DND-41 (cell line): ENCODE results near the gene ARL8A.

ENCODE experiments used
- EZH2 ChIP-seq: IDR thresholded peaks from 3 replicates; pipeline ENCODE4 v1.6.1; 2012; ENCODE audit warnings: borderline replicate concordance, low read depth, mild to moderate bottlenecking, moderate library complexity, low read length, inconsistent platforms; ENCODE audit not compliant: severe bottlenecking
- TF ChIP-seq, protein P1 (sequence below): IDR thresholded peaks from 2 replicates; pipeline ENCODE4 v1.5.1; 2012; ENCODE audit warnings: borderline replicate concordance, low read length, moderate library complexity, mild to moderate bottlenecking; ENCODE audit not compliant: poor library complexity, severe bottlenecking; ENCODE audit errors: extremely low read depth

DNA sequence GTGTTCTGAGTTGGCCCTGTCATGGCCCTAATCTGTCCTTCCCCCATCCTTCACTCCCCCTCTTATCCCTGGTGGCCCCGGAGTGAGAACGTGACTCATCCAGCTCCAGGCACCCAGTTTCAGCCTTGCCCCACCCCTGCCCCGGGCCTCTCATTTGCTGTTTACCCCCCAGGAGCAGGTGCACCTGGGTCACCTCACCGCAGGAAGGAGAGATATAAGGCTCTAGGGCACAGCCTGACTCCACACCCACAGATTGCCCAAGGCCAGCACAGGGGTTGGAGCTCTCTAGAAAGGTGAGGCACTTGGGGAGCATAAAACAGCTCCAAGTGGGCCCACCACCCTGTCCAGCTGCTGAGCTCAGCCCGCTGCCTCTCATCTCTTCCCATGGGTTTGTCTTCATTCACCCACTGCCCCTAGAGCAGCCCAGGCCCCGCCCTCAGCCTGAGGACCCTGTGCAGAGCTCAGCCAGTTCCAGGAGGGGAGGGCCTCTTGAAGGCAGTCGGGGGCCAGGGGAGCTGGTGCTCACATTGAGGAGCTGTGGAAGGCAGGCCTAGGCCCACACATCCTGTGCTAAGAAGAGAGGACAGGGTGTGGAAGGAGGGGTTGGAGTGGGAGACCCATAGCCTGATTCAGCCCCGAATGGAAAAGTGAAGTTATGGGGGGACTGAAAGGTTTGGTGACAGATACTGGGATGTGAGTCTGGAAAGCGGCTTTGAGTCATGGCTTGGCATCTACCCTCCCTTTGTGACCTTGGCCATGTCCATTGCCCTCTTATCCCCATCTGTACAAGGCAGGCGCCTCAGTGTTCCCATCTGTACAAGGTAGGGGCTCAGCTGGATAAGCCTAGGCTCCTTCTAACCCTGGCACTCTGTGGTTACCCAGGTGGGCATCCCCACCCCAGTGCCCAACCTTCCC is 37.9 kb downstream of the ARL8A start:
- TF ChIP-seq, protein P1, sequence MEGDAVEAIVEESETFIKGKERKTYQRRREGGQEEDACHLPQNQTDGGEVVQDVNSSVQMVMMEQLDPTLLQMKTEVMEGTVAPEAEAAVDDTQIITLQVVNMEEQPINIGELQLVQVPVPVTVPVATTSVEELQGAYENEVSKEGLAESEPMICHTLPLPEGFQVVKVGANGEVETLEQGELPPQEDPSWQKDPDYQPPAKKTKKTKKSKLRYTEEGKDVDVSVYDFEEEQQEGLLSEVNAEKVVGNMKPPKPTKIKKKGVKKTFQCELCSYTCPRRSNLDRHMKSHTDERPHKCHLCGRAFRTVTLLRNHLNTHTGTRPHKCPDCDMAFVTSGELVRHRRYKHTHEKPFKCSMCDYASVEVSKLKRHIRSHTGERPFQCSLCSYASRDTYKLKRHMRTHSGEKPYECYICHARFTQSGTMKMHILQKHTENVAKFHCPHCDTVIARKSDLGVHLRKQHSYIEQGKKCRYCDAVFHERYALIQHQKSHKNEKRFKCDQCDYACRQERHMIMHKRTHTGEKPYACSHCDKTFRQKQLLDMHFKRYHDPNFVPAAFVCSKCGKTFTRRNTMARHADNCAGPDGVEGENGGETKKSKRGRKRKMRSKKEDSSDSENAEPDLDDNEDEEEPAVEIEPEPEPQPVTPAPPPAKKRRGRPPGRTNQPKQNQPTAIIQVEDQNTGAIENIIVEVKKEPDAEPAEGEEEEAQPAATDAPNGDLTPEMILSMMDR = no peak
- TF ChIP-seq EZH2 = no peak
